ENCODE data around the gene C3orf18. TPM values are rescaled to one million over a fixed set of nuclear protein-coding genes. Genes with fewer than 3 reads are reported as not detected.

Gene C3orf18
- polyA plus RNA-seq, 1 donor from 2014 or later = 39.9 TPM

GRCh38 chr3:50557915-50558314 lies 9.6 kb downstream of the C3orf18 start (continued):
- TF ChIP-seq SMC3 (conservative IDR thresholded peaks at IDR 0.05; ENCODE audit: poor library complexity) (no peak), MXI1 (conservative IDR thresholded peaks at IDR 0.05; ENCODE audit: poor library complexity, severe bottlenecking) (no peak)

GRCh38 chr3:50557106-50557505 lies 10.4 kb downstream of the C3orf18 start:
- no peak overlapping the region for H2AFZ ChIP-seq (ENCODE audit: low read depth, low read length)
- no peak for TF ChIP-seq CTCF (IDR thresholded peaks at IDR 0.05; ENCODE audit: poor library complexity, severe bottlenecking)
- TF ChIP-seq REST (IDR thresholded peaks at IDR 0.05; ENCODE audit: borderline replicate concordance) = no peak
- no peak for TF ChIP-seq EZH2 (IDR thresholded peaks at IDR 0.05; ENCODE audit: borderline replicate concordance, insufficient read depth, low read length, poor library complexity, severe bottlenecking)
- no peak for TF ChIP-seq TAF1 (IDR thresholded peaks at IDR 0.05; ENCODE audit: low read depth)
- TF ChIP-seq SMC3 (conservative IDR thresholded peaks at IDR 0.05; ENCODE audit: poor library complexity) = no peak
- no peak for TF ChIP-seq MXI1 (conservative IDR thresholded peaks at IDR 0.05; ENCODE audit: poor library complexity, severe bottlenecking)
- no peak for TF ChIP-seq POLR2AphosphoS5 (IDR thresholded peaks at IDR 0.05)
- no peak for TF ChIP-seq RAD21 (conservative IDR thresholded peaks at IDR 0.05)
- no peak for TF ChIP-seq EP300 (conservative IDR thresholded peaks at IDR 0.05; ENCODE audit: poor library complexity, severe bottlenecking)
- no peaks in the 10 kb centered on the region for H3K36me3 ChIP-seq (ENCODE audit: insufficient read depth, low read length)
- H3K4me2 ChIP-seq (ENCODE audit: low read length) = no peak overlapping the region
- H3F3A ChIP-seq (ENCODE audit: insufficient read depth, low read length, poor library complexity, severe bottlenecking) = no peaks in the 10 kb centered on the region
- no peaks in the 10 kb centered on the region for H3K79me2 ChIP-seq (replicated peaks; ENCODE audit: insufficient read depth, low read length)
- no peak overlapping the region for H3K4me3 ChIP-seq (ENCODE audit: low read length)
- no peaks in the 10 kb centered on the region for H4K20me1 ChIP-seq (ENCODE audit: insufficient read depth)
- no peaks in the 10 kb centered on the region for H3K27me3 ChIP-seq (ENCODE audit: insufficient read depth, low read depth, low read length)
- no peak overlapping the region for H3K27ac ChIP-seq (ENCODE audit: low read length)
- no peaks in the 10 kb centered on the region for H3K9me2 ChIP-seq (ENCODE audit: insufficient read depth, low read length)
- no peaks in the 10 kb centered on the region for H3K9me3 ChIP-seq (ENCODE audit: low read length)
- H3K9ac ChIP-seq (ENCODE audit: low read length) = no peak overlapping the region

GRCh38 chr3:50554553-50554952 lies 13.0 kb downstream of the C3orf18 start:
- Histone ChIP-seq H3K27me3 (ENCODE audit: insufficient read depth, low read depth, low read length) (no peaks in the 10 kb centered on the region), H3K4me3 (ENCODE audit: low read length) (no peak overlapping the region), H3K9ac (ENCODE audit: low read length) (no peak overlapping the region), H3K27ac (ENCODE audit: low read length) (no peak overlapping the region), H3K36me3 (ENCODE audit: insufficient read depth, low read length) (no peaks in the 10 kb centered on the region), H3K4me2 (ENCODE audit: low read length) (no peak overlapping the region), H3K9me2 (ENCODE audit: insufficient read depth, low read length) (no peaks in the 10 kb centered on the region), H3K9me3 (ENCODE audit: low read length) (no peaks in the 10 kb centered on the region), H3K79me2 (replicated peaks; ENCODE audit: insufficient read depth, low read length) (no peaks in the 10 kb centered on the region), H3F3A (ENCODE audit: insufficient read depth, low read length, poor library complexity, severe bottlenecking) (no peaks in the 10 kb centered on the region), H4K20me1 (ENCODE audit: insufficient read depth) (no peaks in the 10 kb centered on the region), H2AFZ (ENCODE audit: low read depth, low read length) (no peak overlapping the region)
- TF ChIP-seq SMC3 (conservative IDR thresholded peaks at IDR 0.05; ENCODE audit: poor library complexity) (no peak), POLR2AphosphoS5 (IDR thresholded peaks at IDR 0.05) (no peak), REST (IDR thresholded peaks at IDR 0.05; ENCODE audit: borderline replicate concordance) (no peak), MXI1 (conservative IDR thresholded peaks at IDR 0.05; ENCODE audit: poor library complexity, severe bottlenecking) (no peak), EZH2 (IDR thresholded peaks at IDR 0.05; ENCODE audit: borderline replicate concordance, insufficient read depth, low read length, poor library complexity, severe bottlenecking) (no peak)

All from neural cell (in vitro differentiated cells).